AG04449 (cell line): ENCODE data around the gene HTN1.
"Not testable (repeated sequence)": the region's sequence is repeated elsewhere in the genome, so short reads cannot be mapped to it uniquely, and the experiment has no call there.

Experiments
- CTCF ChIA-PET: fragments of 350-600 bp; formaldehyde crosslinking; extraction: SDS; loops from one replicate; lab custom pipeline; 2021; ENCODE audit warnings: antibody characterized with exemption; lab: Yijun Ruan, JAX
- POLR2A ChIA-PET: fragments of 400-600, 350-600 bp; formaldehyde crosslinking; extraction: SDS; loops from one replicate; lab custom pipeline; 2020; ENCODE audit warnings: antibody characterized with exemption, inconsistent platforms; lab: Yijun Ruan, JAX
- DNase-seq: peaks from one replicate; pipeline ENCODE4 v3.0.0-alpha.2; 2010; ENCODE audit warnings: low read depth, low spot score
- H3K4me3 ChIP-seq: 2 replicates; pipeline ENCODE4 v1.5.1; 2011; ENCODE audit warnings: low read depth, mild to moderate bottlenecking, control low read depth, low read length
- TF ChIP-seq, protein P1 (sequence below): IDR thresholded peaks from one replicate; pipeline ENCODE4 v1.5.1; 2011; ENCODE audit warnings: mild to moderate bottlenecking, moderate library complexity, low read length, control low read depth, inconsistent platforms; ENCODE audit not compliant: insufficient read depth; ENCODE audit errors: missing control alignments

Gene HTN1

DNA sequence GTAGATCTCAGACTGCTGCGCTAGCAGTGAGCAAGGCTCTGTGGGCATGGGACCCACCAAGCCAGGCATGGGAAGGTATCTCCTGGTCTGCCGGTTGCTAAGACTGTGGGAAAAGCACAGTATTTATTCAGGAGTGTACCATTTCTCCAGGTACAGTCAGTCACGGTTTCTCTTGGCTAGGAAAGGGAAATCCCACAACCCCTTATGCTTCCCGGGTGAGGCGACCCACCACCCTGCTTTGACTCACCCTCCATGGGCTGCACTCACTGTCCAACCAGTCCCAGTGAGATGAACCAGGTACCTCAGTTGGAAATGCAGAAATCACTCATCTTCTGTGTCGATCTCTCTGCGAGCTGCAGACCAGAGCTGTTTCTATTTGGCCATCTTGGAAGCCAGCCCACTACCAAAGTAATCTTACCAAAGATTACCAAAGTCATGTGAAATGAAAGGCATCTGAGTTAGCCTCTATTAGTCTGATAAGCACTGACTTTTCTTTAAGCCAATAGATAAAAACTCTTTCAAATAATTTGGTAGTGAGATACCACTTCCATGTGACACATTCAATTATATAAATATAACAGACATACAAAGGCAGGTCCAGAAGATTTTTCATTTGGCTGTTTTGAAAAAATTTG, 8.5 kb upstream of the HTN1 start:
- no peak for DNase-seq

DNA sequence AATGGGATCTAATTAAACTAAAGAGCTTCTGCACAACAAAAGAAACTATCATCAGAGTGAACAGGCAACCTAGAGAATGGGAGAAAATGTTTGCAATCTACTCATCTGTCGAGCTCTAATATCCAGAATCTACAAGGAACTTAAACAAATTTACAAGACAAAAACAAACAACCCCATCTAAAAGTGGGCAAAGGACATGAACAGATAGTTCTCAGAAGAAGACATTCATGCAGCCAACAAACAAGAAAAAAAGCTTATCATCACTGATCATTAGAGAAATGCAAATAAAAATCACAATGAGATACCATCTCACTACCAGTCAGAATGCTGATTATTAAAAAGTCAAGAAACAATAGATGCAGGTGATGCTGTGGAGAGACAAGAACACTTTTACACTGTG, 6.3 kb downstream of the HTN1 start:
- H3K4me3 ChIP-seq, DNase-seq, POLR2A ChIA-PET, CTCF ChIA-PET: not testable (repeated sequence)

More for the DNA sequence above, 8.5 kb upstream of the HTN1 start:
- no peak overlapping the region for H3K4me3 ChIP-seq
- ChIA-PET CTCF (no interaction called here), POLR2A (no interaction called here)
- TF ChIP-seq, protein P1, sequence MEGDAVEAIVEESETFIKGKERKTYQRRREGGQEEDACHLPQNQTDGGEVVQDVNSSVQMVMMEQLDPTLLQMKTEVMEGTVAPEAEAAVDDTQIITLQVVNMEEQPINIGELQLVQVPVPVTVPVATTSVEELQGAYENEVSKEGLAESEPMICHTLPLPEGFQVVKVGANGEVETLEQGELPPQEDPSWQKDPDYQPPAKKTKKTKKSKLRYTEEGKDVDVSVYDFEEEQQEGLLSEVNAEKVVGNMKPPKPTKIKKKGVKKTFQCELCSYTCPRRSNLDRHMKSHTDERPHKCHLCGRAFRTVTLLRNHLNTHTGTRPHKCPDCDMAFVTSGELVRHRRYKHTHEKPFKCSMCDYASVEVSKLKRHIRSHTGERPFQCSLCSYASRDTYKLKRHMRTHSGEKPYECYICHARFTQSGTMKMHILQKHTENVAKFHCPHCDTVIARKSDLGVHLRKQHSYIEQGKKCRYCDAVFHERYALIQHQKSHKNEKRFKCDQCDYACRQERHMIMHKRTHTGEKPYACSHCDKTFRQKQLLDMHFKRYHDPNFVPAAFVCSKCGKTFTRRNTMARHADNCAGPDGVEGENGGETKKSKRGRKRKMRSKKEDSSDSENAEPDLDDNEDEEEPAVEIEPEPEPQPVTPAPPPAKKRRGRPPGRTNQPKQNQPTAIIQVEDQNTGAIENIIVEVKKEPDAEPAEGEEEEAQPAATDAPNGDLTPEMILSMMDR: no peak

DNA sequence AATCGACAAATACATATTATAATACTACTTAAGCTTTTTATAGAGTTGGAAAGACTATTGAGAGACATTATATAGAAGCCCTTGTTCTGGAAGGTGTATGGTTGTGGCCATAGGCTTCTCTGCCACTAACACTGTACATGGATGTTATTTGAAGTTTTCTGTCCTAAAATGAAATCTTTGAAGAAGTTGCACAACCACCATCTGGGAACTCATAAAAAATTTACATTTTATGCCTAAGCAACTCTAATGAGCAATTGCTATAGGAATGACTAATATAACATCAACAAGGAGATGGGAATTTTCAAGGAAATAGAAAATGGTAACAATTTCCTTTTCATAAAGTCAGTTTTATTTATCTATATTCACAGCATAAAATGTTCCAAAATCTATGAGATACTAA, 7.4 kb downstream of the HTN1 start:
- ChIA-PET CTCF (no interaction called here), POLR2A (no interaction called here)
- TF ChIP-seq, protein P1: no peak
- H3K4me3 ChIP-seq: no peak overlapping the region
- no peak for DNase-seq

DNA sequence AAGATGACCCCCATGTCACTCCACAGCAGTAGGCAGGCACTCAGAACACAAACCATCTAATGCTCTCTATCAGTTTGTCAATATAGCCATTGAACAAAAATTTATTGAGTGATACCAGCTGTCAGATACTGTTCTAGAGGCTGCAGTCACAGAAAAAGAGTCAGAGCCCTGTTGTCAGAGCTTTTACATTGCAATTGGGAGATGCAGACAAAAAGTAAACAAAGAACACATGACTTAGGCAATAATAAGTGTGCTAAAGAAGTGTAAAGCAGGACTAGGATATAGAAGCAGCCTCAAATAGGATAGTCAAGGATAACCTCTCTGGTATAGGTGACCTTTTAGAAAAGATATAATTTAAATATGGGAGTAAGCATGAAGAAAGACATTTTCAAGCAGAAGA, 8.9 kb downstream of the HTN1 start:
- TF ChIP-seq, protein P1: no peak
- POLR2A ChIA-PET: no interaction called here
- DNase-seq: no peak
- CTCF ChIA-PET: no interaction called here
- H3K4me3 ChIP-seq: no peak overlapping the region

DNA sequence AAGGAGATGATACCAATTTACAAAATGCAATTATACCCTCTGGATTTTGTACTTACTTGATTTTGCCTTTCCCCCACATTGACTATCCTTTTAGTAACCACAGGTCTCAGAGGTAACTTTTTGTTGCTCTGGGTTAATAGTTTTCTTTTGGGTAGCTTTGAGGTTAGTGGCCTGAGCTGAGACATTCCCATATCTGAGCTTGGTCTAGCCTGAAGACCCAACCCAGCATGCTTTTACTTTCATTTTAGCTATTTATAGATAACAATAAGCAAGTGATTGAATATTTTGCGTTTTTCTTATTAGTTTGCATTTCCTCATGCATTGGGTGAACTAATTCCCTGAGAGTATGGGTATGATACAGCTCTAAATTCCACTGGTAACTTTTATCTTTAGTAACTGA, 11.8 kb downstream of the HTN1 start:
- TF ChIP-seq, protein P1: no peak
- ChIA-PET CTCF (no interaction called here), POLR2A (no interaction called here)
- no peak for DNase-seq
- no peak overlapping the region for H3K4me3 ChIP-seq

DNA sequence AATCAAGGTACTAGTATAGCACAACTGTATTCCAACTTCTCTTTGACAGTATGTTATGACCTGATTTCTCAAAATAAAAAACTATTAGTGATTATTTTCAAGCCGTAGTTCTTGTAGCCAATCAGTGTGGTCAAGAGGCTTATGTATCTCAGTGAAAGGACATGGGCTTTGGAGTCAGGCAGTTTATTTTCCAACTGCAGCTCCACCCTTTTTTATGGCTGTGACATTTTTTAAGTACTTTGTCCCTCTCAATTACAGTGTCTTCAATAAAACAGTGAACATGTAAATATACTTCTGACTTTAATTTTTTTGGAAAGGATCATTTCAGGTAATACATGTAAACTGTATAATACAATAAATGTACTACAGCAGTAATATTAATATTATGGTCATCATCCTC, 30.0 kb downstream of the HTN1 start:
- no peak overlapping the region for H3K4me3 ChIP-seq
- TF ChIP-seq, protein P1: no peak
- no peak for DNase-seq
- CTCF ChIA-PET: no interaction called here
- POLR2A ChIA-PET: no interaction called here

DNA sequence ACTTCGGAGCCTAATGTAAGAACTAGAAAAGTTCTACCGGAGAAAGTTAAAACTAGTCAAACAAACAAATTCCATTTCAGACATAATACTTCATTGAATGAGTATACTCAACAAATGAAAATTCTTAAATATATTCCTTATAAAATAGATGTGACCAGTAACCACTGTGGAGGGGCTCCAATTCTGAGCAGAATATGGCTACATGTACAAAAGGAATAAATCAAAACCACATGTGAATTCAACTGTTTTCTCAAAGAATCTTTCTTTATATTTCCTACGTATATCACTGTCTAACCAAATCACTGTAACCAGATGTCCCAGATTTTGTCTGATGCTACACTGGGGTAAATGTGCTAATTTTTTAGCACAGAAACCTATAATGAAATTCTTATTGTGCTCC, 49.0 kb downstream of the HTN1 start:
- CTCF ChIA-PET: no interaction called here
- POLR2A ChIA-PET: no interaction called here
- DNase-seq: no peak
- TF ChIP-seq, protein P1: no peak
- no peak overlapping the region for H3K4me3 ChIP-seq
